H9 (cell line): ENCODE data around the gene SEC14L5. TPM values are rescaled to one million over a fixed set of nuclear protein-coding genes. Genes with fewer than 3 reads are reported as not detected.
A peak's percentile ranks its signal among the peaks of the same experiment; 100 is the strongest.

Experiments
- DNase-seq: peaks from one replicate; pipeline ENCODE4 v3.0.0-alpha.2; 2017
- H2AFZ ChIP-seq: one replicate; pipeline ENCODE4 v1.6.1; 2013; ENCODE audit warnings: mild to moderate bottlenecking, low read length, control low read depth, moderate library complexity
- H2AK5ac ChIP-seq: 2 replicates; pipeline ENCODE4 v1.6.1; 2013; ENCODE audit warnings: low read length, control low read depth, mixed read lengths; ENCODE audit not compliant: insufficient read length
- H2BK120ac ChIP-seq: one replicate; pipeline ENCODE4 v1.6.1; 2013; ENCODE audit warnings: low read depth, mild to moderate bottlenecking, low read length, control low read depth, inconsistent platforms; ENCODE audit not compliant: poor library complexity, severe bottlenecking
- H2BK12ac ChIP-seq: 2 replicates; pipeline ENCODE4 v1.6.1; 2013; ENCODE audit warnings: low read length, control low read depth, mixed read lengths, low read depth; ENCODE audit not compliant: insufficient read length
- H2BK15ac ChIP-seq: 2 replicates; pipeline ENCODE4 v1.6.1; 2013; ENCODE audit warnings: low read depth, low read length, control low read depth
- H2BK20ac ChIP-seq: one replicate; pipeline ENCODE4 v1.6.1; 2013; ENCODE audit warnings: low read depth, mild to moderate bottlenecking, low read length, control low read depth, inconsistent platforms; ENCODE audit not compliant: poor library complexity, severe bottlenecking
- H2BK5ac ChIP-seq: 2 replicates; pipeline ENCODE4 v1.6.1; 2013; ENCODE audit warnings: low read length, control low read depth, mixed read lengths; ENCODE audit not compliant: insufficient read length
- H3K14ac ChIP-seq: 2 replicates; pipeline ENCODE4 v1.6.1; 2013; ENCODE audit warnings: low read length, control low read depth; ENCODE audit not compliant: insufficient read depth
- H3K18ac ChIP-seq: 2 replicates; pipeline ENCODE4 v1.6.1; 2013; ENCODE audit warnings: low read depth, mild to moderate bottlenecking, mixed read lengths, low read length, control low read depth; ENCODE audit not compliant: insufficient read length
- H3K23ac ChIP-seq: 2 replicates; pipeline ENCODE4 v1.6.1; 2013; ENCODE audit warnings: low read length, control low read depth, mixed read lengths, low read depth; ENCODE audit not compliant: insufficient read length
- H3K23me2 ChIP-seq: 2 replicates; pipeline ENCODE4 v1.6.1; 2013; ENCODE audit warnings: low read depth, mild to moderate bottlenecking, mixed read lengths, low read length, control low read depth; ENCODE audit not compliant: insufficient read length, poor library complexity, severe bottlenecking
- H3K27ac ChIP-seq: 2 replicates; pipeline ENCODE4 v1.5.1; 2013; ENCODE audit warnings: low read length, control low read depth, mixed read lengths, low read depth; ENCODE audit not compliant: insufficient read length
- H3K27me3 ChIP-seq: 2 replicates; pipeline ENCODE4 v1.6.1; 2013; ENCODE audit warnings: low read length, control low read depth, inconsistent platforms; ENCODE audit not compliant: insufficient read depth
- H3K4ac ChIP-seq: 2 replicates; pipeline ENCODE4 v1.6.1; 2013; ENCODE audit warnings: low read depth, mild to moderate bottlenecking, control low read depth, inconsistent platforms, low read length, moderate library complexity
- H3K4me1 ChIP-seq: 2 replicates; pipeline ENCODE4 v1.6.1; 2013; ENCODE audit warnings: low read length, control low read depth, inconsistent platforms; ENCODE audit not compliant: insufficient read depth
- H3K4me2 ChIP-seq: 2 replicates; pipeline ENCODE4 v1.6.1; 2013; ENCODE audit warnings: low read length, control low read depth, mixed read lengths; ENCODE audit not compliant: insufficient read length, insufficient read depth
- H3K56ac ChIP-seq: 2 replicates; pipeline ENCODE4 v1.6.1; 2013; ENCODE audit warnings: low read depth, mild to moderate bottlenecking, mixed read lengths, low read length, control low read depth; ENCODE audit not compliant: insufficient read length
- H3K79me1 ChIP-seq: 2 replicates; pipeline ENCODE4 v1.6.1; 2013; ENCODE audit warnings: low read depth, mild to moderate bottlenecking, moderate library complexity, low read length, control low read depth, inconsistent platforms; ENCODE audit not compliant: insufficient read depth, poor library complexity, severe bottlenecking
- H3K79me2 ChIP-seq: 2 replicates; pipeline ENCODE4 v1.6.1; 2013; ENCODE audit warnings: low read length, control low read depth, inconsistent platforms; ENCODE audit not compliant: insufficient read depth
- H3K9ac ChIP-seq: 2 replicates; pipeline ENCODE4 v1.6.1; 2013; ENCODE audit warnings: low read length, control low read depth, mixed read lengths; ENCODE audit not compliant: insufficient read length; ENCODE audit errors: extremely low read depth
- H3K9me3 ChIP-seq: one replicate; pipeline ENCODE4 v1.6.1; 2013; ENCODE audit warnings: low read depth, low read length, inconsistent platforms; ENCODE audit not compliant: control insufficient read depth
- H3T11ph ChIP-seq: one replicate; pipeline ENCODE4 v1.6.1; 2013; ENCODE audit warnings: mild to moderate bottlenecking, low read length, control low read depth, inconsistent platforms
- H4K20me1 ChIP-seq: one replicate; pipeline ENCODE4 v1.6.1; 2013; ENCODE audit not compliant: control insufficient read depth, insufficient read length, insufficient read depth
- H4K5ac ChIP-seq: 2 replicates; pipeline ENCODE4 v1.6.1; 2013; ENCODE audit warnings: low read depth, mild to moderate bottlenecking, mixed read lengths, low read length, control low read depth; ENCODE audit not compliant: insufficient read length
- H4K8ac ChIP-seq: replicated peaks from 2 replicates; pipeline ENCODE4 v1.6.1; 2013; ENCODE audit warnings: low read length, control low read depth, mixed read lengths, low read depth; ENCODE audit not compliant: insufficient read length
- H4K91ac ChIP-seq: 2 replicates; pipeline ENCODE4 v1.6.1; 2013; ENCODE audit warnings: low read depth, mild to moderate bottlenecking, moderate library complexity, mixed read lengths, low read length, control low read depth; ENCODE audit not compliant: insufficient read length
- H3K27ac Mint-ChIP-seq, 3 experiments: 2 replicates in 2 of 3; 3 replicates in 1 of 3; pipeline ENCODE4 v1.8.0; 2020 to 2021; ENCODE audit warnings: mixed read lengths in 3 of 3, mild to moderate bottlenecking in 1 of 3, moderate library complexity in 1 of 3
- H3K27me3 Mint-ChIP-seq: 2 replicates; pipeline ENCODE4 v1.8.0; 2021; ENCODE audit warnings: low read depth, mild to moderate bottlenecking, moderate library complexity, mixed read lengths
- H3K36me3 Mint-ChIP-seq, 3 experiments: 2 replicates in 2 of 3; 3 replicates in 1 of 3; pipeline ENCODE4 v1.8.0; 2020 to 2021; ENCODE audit warnings: low read depth in 3 of 3, mixed read lengths in 3 of 3; ENCODE audit not compliant: insufficient read depth in 1 of 3
- H3K4me1 Mint-ChIP-seq, 2 experiments: 2 replicates each; pipeline ENCODE4 v1.8.0; 2020; ENCODE audit warnings: mixed read lengths in 2 of 2
- H3K4me3 Mint-ChIP-seq, 2 experiments: 2 replicates in 1 of 2; 3 replicates in 1 of 2; pipeline ENCODE4 v1.8.0; 2020 to 2021; ENCODE audit warnings: mild to moderate bottlenecking in 2 of 2, mixed read lengths in 2 of 2, moderate library complexity in 1 of 2
- H3K9me3 Mint-ChIP-seq, 2 experiments: 2 replicates in 1 of 2; 3 replicates in 1 of 2; pipeline ENCODE4 v1.8.0; 2020; ENCODE audit warnings: mild to moderate bottlenecking in 2 of 2, mixed read lengths in 2 of 2, moderate library complexity in 1 of 2
- CTCF ChIP-seq: fragments of 200-600 bp; sonication (generic); conservative IDR thresholded peaks from 3 replicates; pipeline ENCODE4 v1.8.0; 2021; ENCODE audit warnings: antibody characterized with exemption, mild to moderate bottlenecking
- WGBS: extraction: QIAGEN DNeasy Blood & Tissue Kit; methylation state at CpG from one replicate; pipeline ENCODE4 v1.1.7; 2013; ENCODE audit warnings: missing lambda C conversion rate, low lambda C conversion rate, mixed read lengths; ENCODE audit not compliant: insufficient read length; ENCODE audit errors: extremely low coverage; 5-methylcytosine and 5-hydroxymethylcytosine counted together
- total RNA-seq: library from RNA; stranded (reverse); gene quantifications from 2 replicates; pipeline ENCODE4 v1.2.1, GENCODE V29; 2021

Gene SEC14L5
- total RNA-seq, 1 experiment from 2014 or later = 4.1 TPM

- peaks cover 14% of the 10 kb centered on the region for H3K4me1 ChIP-seq
- no peaks in the 10 kb centered on the region for H3K79me1 ChIP-seq
- H3T11ph ChIP-seq = no peak overlapping the region
- no peak overlapping the region for H3K9ac ChIP-seq
- no peak overlapping the region for H2BK12ac ChIP-seq
- H2BK15ac ChIP-seq = no peak overlapping the region
- H4K20me1 ChIP-seq = no peaks in the 10 kb centered on the region
- H2BK5ac ChIP-seq = no peak overlapping the region
- no peaks in the 10 kb centered on the region for H3K79me2 ChIP-seq
- H4K91ac ChIP-seq = no peak overlapping the region
- H3K4me1 Mint-ChIP-seq = peaks cover 52 to 54% of the 10 kb centered on the region in 2 experiments
- H4K8ac ChIP-seq = no peak overlapping the region
- H3K23me2 ChIP-seq = no peaks in the 10 kb centered on the region
- no peak overlapping the region for H3K56ac ChIP-seq
- no peak overlapping the region for H2BK120ac ChIP-seq
- H2BK20ac ChIP-seq = no peak overlapping the region
- H3K9me3 Mint-ChIP-seq = no peaks in the 10 kb centered on the region; a peak in 1 of 5 replicates
- no peak overlapping the region for H3K27ac ChIP-seq
- no peak overlapping the region for H2AFZ ChIP-seq
- no peak overlapping the region for H4K5ac ChIP-seq
- no peaks in the 10 kb centered on the region for H3K36me3 Mint-ChIP-seq
- no peak overlapping the region for H2AK5ac ChIP-seq
- H3K4ac ChIP-seq = no peak overlapping the region
- H3K23ac ChIP-seq = no peak overlapping the region
- peak overlapping the region in 1 of 3 experiments; percentile 40; a peak in 1 of 7 replicates for H3K27ac Mint-ChIP-seq
- H3K9me3 ChIP-seq = no peaks in the 10 kb centered on the region
- no peak for TF ChIP-seq CTCF
- H3K4me2 ChIP-seq = no peak overlapping the region
- H3K14ac ChIP-seq = no peak overlapping the region
- H3K27me3 Mint-ChIP-seq = no peaks in the 10 kb centered on the region; the same call in none of the 2 replicates
- WGBS = no CpG with 5 or more reads among the region's 11 CpGs
- no peak overlapping the region for H3K18ac ChIP-seq
- no peak overlapping the region for H3K4me3 Mint-ChIP-seq
- H3K27me3 ChIP-seq = no peaks in the 10 kb centered on the region
- no peak for DNase-seq
Observed at GRCh38 chr16:4945560-4946502, 12.3 kb upstream of the SEC14L5 start.
